PC-9 (cell line): ENCODE data around the gene YWHAE. TPM values are rescaled to one million over a fixed set of nuclear protein-coding genes. Genes with fewer than 3 reads are reported as not detected.

Experiments used
- BruUV-seq: library from RNA; stranded (reverse); fragments of 400-500 nt; replicated peaks from 2 replicates; lab custom pipeline; 2021; lab: Mats Ljungman, UMichigan
- CTCF ChIA-PET: fragments of 300-600 bp; sonication (Branson Sonifier 250); formaldehyde crosslinking; loops from one replicate; lab custom pipeline; 2022; ENCODE audit warnings: antibody characterized with exemption; lab: Charles Lee
- POLR2A ChIA-PET: fragments of 300-600 bp; sonication (Branson Sonifier 250); formaldehyde crosslinking; loops from one replicate; lab custom pipeline; 2022; ENCODE audit warnings: antibody characterized with exemption; ENCODE audit not compliant: unreplicated experiment; lab: Charles Lee
- DNase-seq, 2 experiments: peaks; one replicate each; pipeline versions ENCODE4 v3.0.0 to v3.0.0-alpha.2; 2015 to 2022; ENCODE audit warnings: mixed read lengths in 1 of 2
- H2AFZ ChIP-seq: fragments of 200-600 bp; sonication (generic); 2 replicates; pipeline ENCODE4 v1.8.1; 2017; ENCODE audit warnings: antibody characterized with exemption
- H3F3A ChIP-seq: fragments of 200-600 bp; sonication (generic); 2 replicates; pipeline ENCODE4 v1.8.1; 2017; ENCODE audit warnings: antibody characterized with exemption, mild to moderate bottlenecking, low read depth; ENCODE audit not compliant: insufficient read depth
- H3K27ac ChIP-seq: fragments of 200-600 bp; sonication (generic); 2 replicates; pipeline ENCODE4 v1.6.1; 2016; ENCODE audit warnings: mixed run types
- H3K27me3 ChIP-seq: fragments of 200-600 bp; sonication (generic); 2 replicates; pipeline ENCODE4 v1.6.1; 2016; ENCODE audit warnings: low read depth, mixed run types; ENCODE audit not compliant: insufficient read depth
- H3K36me3 ChIP-seq: fragments of 200-600 bp; sonication (generic); 2 replicates; pipeline ENCODE4 v1.6.1; 2016; ENCODE audit warnings: low read depth, mixed run types
- H3K4me1 ChIP-seq: fragments of 200-600 bp; sonication (generic); replicated peaks from 2 replicates; pipeline ENCODE4 v1.6.1; 2016; ENCODE audit warnings: mixed run types; ENCODE audit not compliant: insufficient read depth
- H3K4me2 ChIP-seq: fragments of 200-600 bp; sonication (generic); 2 replicates; pipeline ENCODE4 v1.6.1; 2017; ENCODE audit warnings: mixed run types
- H3K4me3 ChIP-seq: fragments of 200-600 bp; sonication (generic); 2 replicates; pipeline ENCODE4 v1.6.1; 2016; ENCODE audit warnings: mixed run types
- H3K79me2 ChIP-seq: fragments of 200-600 bp; sonication (generic); 2 replicates; pipeline ENCODE4 v1.6.1; 2017; ENCODE audit warnings: low read depth, mixed run types
- H3K9me2 ChIP-seq: fragments of 200-600 bp; sonication (generic); 2 replicates; pipeline ENCODE4 v1.8.1; 2017; ENCODE audit warnings: mild to moderate bottlenecking; ENCODE audit not compliant: insufficient read depth
- H3K9me3 ChIP-seq: fragments of 200-600 bp; sonication (generic); 2 replicates; pipeline ENCODE4 v1.8.1; 2016; ENCODE audit warnings: low read depth; ENCODE audit not compliant: insufficient read depth
- H4K20me1 ChIP-seq: fragments of 200-600 bp; sonication (generic); 2 replicates; pipeline ENCODE4 v1.8.1; 2017; ENCODE audit not compliant: insufficient read depth
- EZH2 ChIP-seq: fragments of 200-600 bp; sonication (generic); IDR thresholded peaks from 2 replicates; pipeline ENCODE4 v1.8.0; 2017; ENCODE audit warnings: antibody characterized with exemption, low read depth
- intact Hi-C: fragments of 100-400 bp; cut with micrococcal nuclease; formaldehyde crosslinking; loops from one replicate; pipeline ENCODE4 v1.10.0; 2022; ENCODE audit not compliant: unreplicated experiment
- total RNA-seq: library from RNA; stranded (reverse); gene quantifications from 2 replicates; pipeline ENCODE4 v1.2.3, GENCODE V29; 2021
- TF ChIP-seq, protein P1 (sequence below): fragments of 200-600 bp; sonication (generic); conservative IDR thresholded peaks from 2 replicates; pipeline ENCODE4 v1.6.1; 2017; ENCODE audit warnings: mixed run types, antibody characterized with exemption, mild to moderate bottlenecking, moderate library complexity

Gene YWHAE
- total RNA-seq, 1 experiment from 2014 or later = 1,140 TPM

DNA sequence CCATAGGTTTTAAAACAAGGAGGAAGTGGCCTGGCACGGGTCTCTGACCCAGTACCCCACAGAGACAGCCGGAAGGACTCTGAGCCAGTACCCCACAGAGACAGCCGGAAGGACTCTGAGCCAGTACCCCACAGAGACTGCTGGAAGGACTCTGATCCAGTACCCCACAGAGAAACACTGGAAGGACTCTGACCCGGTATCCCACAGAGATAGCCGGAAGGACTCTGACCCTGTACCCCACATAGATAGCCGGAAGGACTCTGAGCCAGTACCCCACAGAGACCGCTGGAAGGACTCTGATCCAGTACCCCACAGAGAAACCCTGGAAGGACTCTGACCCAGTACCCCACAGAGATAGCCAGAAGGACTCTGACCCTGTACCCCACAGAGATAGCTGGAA, 71.6 kb downstream of the YWHAE start:
- no peak for DNase-seq
- H3K79me2 ChIP-seq = no peaks in the 10 kb centered on the region
- no peak for TF ChIP-seq EZH2
- TF ChIP-seq, protein P1, sequence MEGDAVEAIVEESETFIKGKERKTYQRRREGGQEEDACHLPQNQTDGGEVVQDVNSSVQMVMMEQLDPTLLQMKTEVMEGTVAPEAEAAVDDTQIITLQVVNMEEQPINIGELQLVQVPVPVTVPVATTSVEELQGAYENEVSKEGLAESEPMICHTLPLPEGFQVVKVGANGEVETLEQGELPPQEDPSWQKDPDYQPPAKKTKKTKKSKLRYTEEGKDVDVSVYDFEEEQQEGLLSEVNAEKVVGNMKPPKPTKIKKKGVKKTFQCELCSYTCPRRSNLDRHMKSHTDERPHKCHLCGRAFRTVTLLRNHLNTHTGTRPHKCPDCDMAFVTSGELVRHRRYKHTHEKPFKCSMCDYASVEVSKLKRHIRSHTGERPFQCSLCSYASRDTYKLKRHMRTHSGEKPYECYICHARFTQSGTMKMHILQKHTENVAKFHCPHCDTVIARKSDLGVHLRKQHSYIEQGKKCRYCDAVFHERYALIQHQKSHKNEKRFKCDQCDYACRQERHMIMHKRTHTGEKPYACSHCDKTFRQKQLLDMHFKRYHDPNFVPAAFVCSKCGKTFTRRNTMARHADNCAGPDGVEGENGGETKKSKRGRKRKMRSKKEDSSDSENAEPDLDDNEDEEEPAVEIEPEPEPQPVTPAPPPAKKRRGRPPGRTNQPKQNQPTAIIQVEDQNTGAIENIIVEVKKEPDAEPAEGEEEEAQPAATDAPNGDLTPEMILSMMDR = no peak
- no peak overlapping the region for H2AFZ ChIP-seq
- H3K4me2 ChIP-seq = no peak overlapping the region
- H3K27ac ChIP-seq = no peak overlapping the region
- 0 out of 2 replicates have a peak, but pooled peaks cover 3% of the 10 kb centered on the region for H4K20me1 ChIP-seq
- peaks cover 3% of the 10 kb centered on the region; the same call in 1 of the 2 replicates for H3F3A ChIP-seq
- no peaks in the 10 kb centered on the region for H3K36me3 ChIP-seq
- ChIA-PET CTCF (no interaction called here), POLR2A (no interaction called here)
- intact Hi-C loops = no loop called here
- H3K9me2 ChIP-seq = no peaks in the 10 kb centered on the region
- peaks cover 30% of the 10 kb centered on the region for H3K27me3 ChIP-seq
- no peaks in the 10 kb centered on the region for H3K9me3 ChIP-seq
- BruUV-seq = no TSS peak
- no peak overlapping the region for H3K4me3 ChIP-seq
- no peaks in the 10 kb centered on the region for H3K4me1 ChIP-seq

DNA sequence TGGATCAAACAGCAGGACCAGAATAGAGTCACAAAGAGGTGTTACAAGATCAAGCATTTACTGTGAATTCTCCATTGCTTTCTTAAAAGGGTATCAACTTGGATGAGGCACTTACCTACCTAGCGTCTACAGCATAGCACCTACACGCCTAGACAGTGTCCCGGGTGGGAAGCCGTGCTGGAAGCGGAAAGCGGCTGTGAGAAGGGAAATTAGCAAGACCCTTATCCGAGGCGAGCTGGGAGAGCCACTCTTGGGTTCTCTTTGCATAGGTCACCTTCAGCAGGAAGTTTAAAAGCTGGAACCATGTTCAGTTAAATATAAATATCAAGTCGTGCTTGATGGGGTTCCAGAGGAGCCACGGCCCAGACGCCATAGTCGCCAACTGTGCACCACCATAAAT, 74.3 kb downstream of the YWHAE start:
- peaks cover 48% of the 10 kb centered on the region for H3K27me3 ChIP-seq
- DNase-seq = no peak
- intact Hi-C loops = no loop called here
- H3K36me3 ChIP-seq = no peaks in the 10 kb centered on the region
- H3F3A ChIP-seq = no peaks in the 10 kb centered on the region
- no peaks in the 10 kb centered on the region for H3K9me2 ChIP-seq
- TF ChIP-seq, protein P1 = no peak
- no peak for TF ChIP-seq EZH2
- no peak overlapping the region for H3K4me3 ChIP-seq
- no peaks in the 10 kb centered on the region for H3K79me2 ChIP-seq
- H2AFZ ChIP-seq = no peak overlapping the region
- 0 out of 2 replicates have a peak, but pooled peaks cover 3% of the 10 kb centered on the region for H4K20me1 ChIP-seq
- no peaks in the 10 kb centered on the region for H3K4me1 ChIP-seq
- ChIA-PET POLR2A (no interaction called here), CTCF (no interaction called here)
- H3K27ac ChIP-seq = no peak overlapping the region
- BruUV-seq = no TSS peak
- H3K4me2 ChIP-seq = no peak overlapping the region
- no peaks in the 10 kb centered on the region for H3K9me3 ChIP-seq

DNA sequence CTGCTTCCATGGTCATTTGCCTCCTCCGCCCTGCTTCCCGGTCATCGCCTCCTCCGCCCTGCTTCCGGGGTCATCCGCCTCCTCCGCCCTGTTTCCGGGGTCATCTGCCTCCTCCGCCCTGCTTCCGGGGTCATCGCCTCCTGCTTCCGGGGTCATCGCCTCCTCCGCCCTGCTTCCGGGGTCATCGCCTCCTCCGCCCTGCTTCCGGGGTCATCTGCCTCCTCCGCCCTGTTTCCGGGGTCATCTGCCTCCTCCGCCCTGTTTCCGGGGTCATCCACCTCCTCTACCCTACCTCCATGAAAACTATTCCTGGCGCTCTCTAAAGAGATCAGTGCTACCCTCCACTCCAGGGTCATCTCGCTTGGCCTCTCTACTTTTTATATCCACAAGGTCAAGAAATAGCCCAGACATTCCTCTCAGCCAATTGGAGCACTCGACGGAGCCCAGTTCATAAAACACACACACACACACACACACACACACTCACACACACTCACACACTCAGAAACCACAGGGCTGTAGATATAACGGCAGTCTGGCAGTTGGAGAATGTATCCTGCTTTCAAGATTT, 75.7 kb downstream of the YWHAE start:
- Histone ChIP-seq H3K9me2 (no peaks in the 10 kb centered on the region), H3K27ac (no peak overlapping the region), H3K4me3 (no peak overlapping the region), H3K4me1 (no peaks in the 10 kb centered on the region), H3K27me3 (peaks cover 52% of the 10 kb centered on the region), H2AFZ (no peak overlapping the region), H4K20me1 (0 out of 2 replicates have a peak, but pooled peaks cover 3% of the 10 kb centered on the region), H3F3A (no peaks in the 10 kb centered on the region), H3K9me3 (no peaks in the 10 kb centered on the region), H3K79me2 (no peaks in the 10 kb centered on the region), H3K4me2 (no peak overlapping the region), H3K36me3 (no peaks in the 10 kb centered on the region)
- ChIA-PET CTCF (no interaction called here), POLR2A (no interaction called here)
- DNase-seq = no peak
- no peak for TF ChIP-seq EZH2
- TF ChIP-seq, protein P1 = no peak
- intact Hi-C loops = no loop called here
- no TSS peak for BruUV-seq
